NT2/D1 (cell line): ENCODE data around the gene RFESD.

Source experiments
- SUZ12 ChIP-seq: IDR thresholded peaks from 2 replicates; pipeline ENCODE4 v1.6.1; 2011; ENCODE audit not compliant: insufficient read length, insufficient read depth; ENCODE audit errors: extremely low read depth
- YY1 ChIP-seq: IDR thresholded peaks from 2 replicates; pipeline ENCODE4 v1.6.1; 2011; ENCODE audit not compliant: insufficient read length, insufficient read depth
- ZNF274 ChIP-seq: IDR thresholded peaks from 2 replicates; pipeline ENCODE4 v1.6.1; 2011; ENCODE audit warnings: mild to moderate bottlenecking, low read depth, low read length

- TF ChIP-seq ZNF274 (no peak), SUZ12 (no peak), YY1 (no peak)
These were observed 2.7 kb downstream of the RFESD start for GRCh38 chr5:95649274-95649673.
